GM12878 (cell line): ENCODE data around the gene SELE.

ENCODE experiments used
- EP300 ChIP-seq, 2 experiments: fragments of 150-350 bp in 1 of 2; IDR thresholded peaks; 2 replicates each; pipeline ENCODE4 v1.6.1; 2011 to 2012; ENCODE audit warnings: low read depth in 2 of 2, low read length in 2 of 2, borderline replicate concordance in 1 of 2, improper control_type of control experiment in 1 of 2, inconsistent platforms in 1 of 2; ENCODE audit not compliant: control insufficient read depth in 1 of 2
- ESRRA ChIP-seq: IDR thresholded peaks from 2 replicates; pipeline ENCODE4 v1.6.1; 2012; ENCODE audit warnings: mild to moderate bottlenecking, low read length, improper control_type of control experiment
- POLR2A ChIP-seq: IDR thresholded peaks from 2 replicates; pipeline ENCODE4 v1.6.1; 2011; ENCODE audit warnings: low read depth, mild to moderate bottlenecking, low read length
- SIN3A ChIP-seq: IDR thresholded peaks from 2 replicates; pipeline ENCODE4 v1.6.1; 2012; ENCODE audit warnings: low read depth, low read length, improper control_type of control experiment
- SP1 ChIP-seq: IDR thresholded peaks from one replicate; pipeline ENCODE4 v1.6.1; 2011; ENCODE audit warnings: low read depth, low read length
- TF ChIP-seq, protein P1 (sequence below), 3 experiments: IDR thresholded peaks in 2 of 3; conservative IDR thresholded peaks in 1 of 3; 2 replicates each; pipeline ENCODE4 v1.5.1; 2011; ENCODE audit warnings: low read depth in 3 of 3, low read length in 3 of 3, mild to moderate bottlenecking in 3 of 3, control low read depth in 2 of 3, moderate library complexity in 2 of 3, inconsistent platforms in 1 of 3, mixed read lengths in 1 of 3; ENCODE audit not compliant: control insufficient read depth in 2 of 3, insufficient read depth in 1 of 3; ENCODE audit errors: extremely low read depth in 1 of 3
- TF ChIP-seq, protein P2 (sequence below): IDR thresholded peaks from 2 replicates; pipeline ENCODE4 v1.6.1; 2011; ENCODE audit warnings: low read depth, mild to moderate bottlenecking, low read length, moderate library complexity, borderline replicate concordance; ENCODE audit errors: extremely low read depth

- TF ChIP-seq, protein P1, sequence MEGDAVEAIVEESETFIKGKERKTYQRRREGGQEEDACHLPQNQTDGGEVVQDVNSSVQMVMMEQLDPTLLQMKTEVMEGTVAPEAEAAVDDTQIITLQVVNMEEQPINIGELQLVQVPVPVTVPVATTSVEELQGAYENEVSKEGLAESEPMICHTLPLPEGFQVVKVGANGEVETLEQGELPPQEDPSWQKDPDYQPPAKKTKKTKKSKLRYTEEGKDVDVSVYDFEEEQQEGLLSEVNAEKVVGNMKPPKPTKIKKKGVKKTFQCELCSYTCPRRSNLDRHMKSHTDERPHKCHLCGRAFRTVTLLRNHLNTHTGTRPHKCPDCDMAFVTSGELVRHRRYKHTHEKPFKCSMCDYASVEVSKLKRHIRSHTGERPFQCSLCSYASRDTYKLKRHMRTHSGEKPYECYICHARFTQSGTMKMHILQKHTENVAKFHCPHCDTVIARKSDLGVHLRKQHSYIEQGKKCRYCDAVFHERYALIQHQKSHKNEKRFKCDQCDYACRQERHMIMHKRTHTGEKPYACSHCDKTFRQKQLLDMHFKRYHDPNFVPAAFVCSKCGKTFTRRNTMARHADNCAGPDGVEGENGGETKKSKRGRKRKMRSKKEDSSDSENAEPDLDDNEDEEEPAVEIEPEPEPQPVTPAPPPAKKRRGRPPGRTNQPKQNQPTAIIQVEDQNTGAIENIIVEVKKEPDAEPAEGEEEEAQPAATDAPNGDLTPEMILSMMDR (IDR thresholded peaks at IDR 0.05 in 2 of 3, conservative IDR thresholded peaks at IDR 0.05 in 1 of 3; ENCODE audit: control insufficient read depth in 2 of 3, extremely low read depth in 1 of 3, insufficient read depth in 1 of 3, low read depth in 3 of 3, low read length in 3 of 3) = no peak
- TF ChIP-seq SIN3A (no peak), ESRRA (no peak), SP1 (no peak), POLR2A (no peak), EP300 (IDR thresholded peaks at IDR 0.05; ENCODE audit: borderline replicate concordance in 1 of 2, control insufficient read depth in 1 of 2, low read depth in 2 of 2, low read length in 2 of 2) (no peak)
- TF ChIP-seq, protein P2, sequence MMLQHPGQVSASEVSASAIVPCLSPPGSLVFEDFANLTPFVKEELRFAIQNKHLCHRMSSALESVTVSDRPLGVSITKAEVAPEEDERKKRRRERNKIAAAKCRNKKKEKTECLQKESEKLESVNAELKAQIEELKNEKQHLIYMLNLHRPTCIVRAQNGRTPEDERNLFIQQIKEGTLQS = no peak
Measured at GRCh38 chr1:169741666-169742394, 8.0 kb upstream of the SELE start.
